Kidney glomerular epithelial cell (primary cell): ENCODE results near the gene PRR15L.
"Not testable (repeated sequence)": the region's sequence is repeated elsewhere in the genome, so short reads cannot be mapped to it uniquely, and the experiment has no call there.

Experiments
- DNase-seq: peaks from one replicate; lab custom pipeline; 2025; lab: John Stamatoyannopoulos, UW

PRR15L gene, protein sequence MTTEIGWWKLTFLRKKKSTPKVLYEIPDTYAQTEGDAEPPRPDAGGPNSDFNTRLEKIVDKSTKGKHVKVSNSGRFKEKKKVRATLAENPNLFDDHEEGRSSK

GRCh38 chr17:47957591-47958490, at the start of gene PRR15L:
TSS of gene PRR15L (minus strand) at chr17:47957883. CDS start at chr17:47953234, 4,649 bp downstream.
- peak; percentile 5 for DNase-seq

DNA sequence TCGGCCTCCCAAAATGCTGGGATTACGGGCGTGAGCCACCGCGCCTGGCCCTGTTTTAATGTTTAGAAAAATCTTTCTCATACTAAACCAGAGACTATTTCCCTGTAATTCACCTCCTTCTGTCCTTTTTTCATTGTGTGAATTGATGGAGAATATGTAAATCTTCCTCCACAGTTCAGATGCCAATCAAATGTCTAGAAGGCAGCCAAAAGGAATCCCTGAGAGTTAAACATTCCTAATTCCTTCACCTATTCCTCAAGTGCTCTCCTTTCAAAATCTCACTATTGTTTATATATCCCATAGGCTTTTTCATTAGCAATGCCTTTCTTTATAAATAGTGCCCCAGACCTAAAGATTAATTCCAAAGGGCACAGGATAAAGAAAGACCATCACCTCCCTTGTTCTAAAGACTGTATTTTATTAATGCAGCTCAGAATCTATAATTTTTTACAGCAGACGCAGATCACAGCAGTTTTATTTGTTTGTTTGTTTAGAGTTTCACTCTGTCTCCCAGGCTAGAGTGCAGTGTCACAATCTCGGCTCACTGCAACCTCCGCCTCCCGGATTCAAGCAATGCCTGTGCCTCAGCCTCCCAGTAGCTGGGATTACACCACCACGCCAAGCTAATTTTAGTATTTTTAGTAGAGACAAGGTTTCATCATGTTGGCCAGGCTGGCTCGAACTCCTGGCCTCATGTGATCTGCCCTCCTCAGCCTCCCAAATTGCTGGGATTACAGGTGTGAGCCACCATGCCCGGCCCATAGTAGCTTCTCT, 49.4 kb upstream of the PRR15L start:
- no peak for DNase-seq

DNA sequence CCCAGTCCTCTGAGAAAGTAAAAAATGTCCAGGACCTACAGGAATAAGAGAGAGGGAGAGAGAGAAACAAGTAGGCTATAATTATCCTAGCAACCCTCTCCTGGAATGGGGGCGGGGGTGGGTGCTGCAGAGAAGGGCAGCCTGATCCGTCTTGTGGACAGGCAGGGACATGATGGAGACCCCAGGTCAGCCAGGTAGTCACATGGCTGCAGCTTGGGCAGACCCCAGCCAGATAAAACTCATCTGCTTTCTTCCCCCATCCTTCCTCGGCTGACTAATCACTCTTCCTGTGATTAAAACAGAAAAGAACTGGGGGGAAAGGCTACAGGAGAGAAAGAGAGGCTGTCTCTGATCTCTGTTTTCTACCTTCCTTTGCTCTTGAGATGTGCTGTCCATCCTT, 47.3 kb upstream of the PRR15L start:
- no peak for DNase-seq

GRCh38 chr17:48003417-48004151, 45.9 kb upstream of the PRR15L start:
- no peak for DNase-seq

GRCh38 chr17:48002916-48003416, 45.3 kb upstream of the PRR15L start:
- no peak for DNase-seq

DNA sequence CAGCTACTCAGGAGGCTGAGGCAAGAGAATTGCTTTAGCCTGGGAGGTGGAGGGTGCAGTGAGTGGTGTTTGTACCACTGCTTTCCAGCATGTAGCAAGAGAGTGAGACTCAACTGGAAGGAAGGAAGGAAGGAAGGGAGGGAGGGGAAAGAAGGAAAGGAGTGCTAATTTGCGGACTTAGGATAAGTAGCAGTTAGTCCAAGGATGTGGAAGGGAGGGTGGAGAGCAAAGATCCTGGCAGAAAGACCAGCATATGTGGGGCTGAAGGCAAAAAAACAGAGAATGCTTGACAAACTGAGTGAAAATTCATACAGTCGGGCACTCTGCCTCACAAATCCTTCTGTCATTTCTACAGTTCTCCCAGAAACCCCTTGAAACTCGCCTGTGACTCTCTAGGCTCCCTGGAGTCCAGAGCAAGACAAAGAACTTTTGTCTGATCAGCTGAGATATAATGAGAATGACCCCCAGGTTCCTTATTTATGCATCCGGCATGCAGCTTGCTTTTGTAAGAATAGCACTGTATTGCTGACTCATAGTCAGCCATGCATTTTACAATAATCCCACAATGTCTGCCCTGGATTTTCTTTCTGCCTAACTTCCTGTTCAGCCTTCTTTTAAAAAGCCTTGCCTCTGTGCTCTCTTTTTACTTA, 44.7 kb upstream of the PRR15L start:
- peak; percentile 86 for DNase-seq

DNA sequence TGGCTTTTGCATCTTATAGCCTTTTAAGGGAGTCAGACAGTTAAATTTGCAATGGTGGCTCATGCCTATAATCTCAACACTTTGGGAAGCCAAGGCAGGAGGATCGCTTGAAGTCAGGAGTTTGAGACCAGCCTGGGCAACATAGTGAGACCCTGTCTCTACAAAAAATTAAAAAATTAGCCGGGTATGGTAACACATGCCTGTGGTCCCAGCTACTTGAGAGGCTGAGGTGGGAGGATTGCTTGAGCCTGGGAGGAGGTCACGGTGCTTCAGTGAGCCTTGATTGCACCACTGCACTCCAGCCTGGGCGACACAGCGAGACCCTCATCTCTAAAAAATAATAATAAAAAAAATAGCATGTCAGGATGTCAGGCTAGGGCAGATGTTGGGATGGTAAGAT, 44.0 kb upstream of the PRR15L start:
- not testable (repeated sequence) for DNase-seq

GRCh38 chr17:48001197-48001596, 43.5 kb upstream of the PRR15L start:
- no peak for DNase-seq

DNA sequence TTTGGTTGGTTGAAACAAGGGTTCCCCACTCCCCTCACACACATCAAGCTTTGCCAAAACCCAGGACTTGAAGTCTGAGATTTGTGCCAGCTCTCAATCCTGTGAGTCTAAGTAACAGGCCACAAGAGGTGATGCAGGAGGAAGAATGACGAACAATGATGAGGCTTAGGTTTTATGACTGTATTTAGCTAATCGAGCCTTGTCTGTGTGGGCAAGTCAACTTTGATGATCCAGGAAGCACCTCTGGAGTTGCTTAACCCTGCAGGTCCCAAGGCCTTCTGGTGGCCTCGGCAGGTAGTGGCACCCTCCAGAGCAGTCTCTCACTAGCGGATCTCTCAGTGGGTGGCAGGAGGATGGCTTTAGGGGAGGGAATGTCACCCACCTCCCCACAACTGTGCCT, 41.9 kb upstream of the PRR15L start:
- DNase-seq = no peak

- DNase-seq = no peak
Measured at GRCh38 chr17:47998044-47998443, 40.4 kb upstream of the PRR15L start.

DNA sequence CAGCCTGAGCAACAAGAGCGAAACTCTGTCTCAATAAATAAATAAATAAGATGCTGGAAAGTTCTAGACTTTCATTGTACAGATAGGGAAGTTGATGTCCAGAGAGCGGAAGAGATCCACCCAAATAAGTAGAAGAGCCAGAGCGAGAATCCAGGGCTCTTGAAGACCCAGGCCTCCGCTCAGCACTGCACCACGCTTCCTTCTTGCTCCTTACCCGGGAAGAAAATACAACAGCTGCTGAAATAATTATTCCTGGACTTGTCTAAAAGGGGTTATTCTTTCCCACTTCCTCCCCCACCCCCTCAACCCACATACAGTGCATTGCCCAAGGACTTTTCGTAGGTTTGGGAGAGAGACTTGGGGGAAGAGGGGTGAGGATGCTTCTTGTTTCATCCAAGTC, 39.9 kb upstream of the PRR15L start:
- no peak for DNase-seq

DNA sequence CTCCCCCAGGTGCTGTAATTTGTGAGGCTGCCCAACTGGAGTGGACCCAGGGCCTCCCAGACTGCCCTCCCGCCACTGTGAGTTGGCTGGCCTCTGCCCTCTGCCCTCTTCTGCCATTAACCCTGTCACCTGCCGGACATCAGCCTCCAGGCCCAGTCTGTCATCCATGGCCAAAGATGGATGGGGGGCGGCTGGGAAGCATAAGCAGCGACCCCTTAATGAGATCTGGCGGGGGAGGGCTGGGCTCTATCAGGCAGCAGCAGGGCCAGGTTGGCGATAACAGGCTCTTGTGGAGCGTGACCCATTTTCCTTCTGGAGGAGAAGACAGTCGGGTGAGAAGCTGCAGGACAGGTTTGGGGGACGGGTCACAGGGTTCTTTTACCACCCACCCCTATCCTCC, 38.5 kb upstream of the PRR15L start:
- DNase-seq = no peak

DNA sequence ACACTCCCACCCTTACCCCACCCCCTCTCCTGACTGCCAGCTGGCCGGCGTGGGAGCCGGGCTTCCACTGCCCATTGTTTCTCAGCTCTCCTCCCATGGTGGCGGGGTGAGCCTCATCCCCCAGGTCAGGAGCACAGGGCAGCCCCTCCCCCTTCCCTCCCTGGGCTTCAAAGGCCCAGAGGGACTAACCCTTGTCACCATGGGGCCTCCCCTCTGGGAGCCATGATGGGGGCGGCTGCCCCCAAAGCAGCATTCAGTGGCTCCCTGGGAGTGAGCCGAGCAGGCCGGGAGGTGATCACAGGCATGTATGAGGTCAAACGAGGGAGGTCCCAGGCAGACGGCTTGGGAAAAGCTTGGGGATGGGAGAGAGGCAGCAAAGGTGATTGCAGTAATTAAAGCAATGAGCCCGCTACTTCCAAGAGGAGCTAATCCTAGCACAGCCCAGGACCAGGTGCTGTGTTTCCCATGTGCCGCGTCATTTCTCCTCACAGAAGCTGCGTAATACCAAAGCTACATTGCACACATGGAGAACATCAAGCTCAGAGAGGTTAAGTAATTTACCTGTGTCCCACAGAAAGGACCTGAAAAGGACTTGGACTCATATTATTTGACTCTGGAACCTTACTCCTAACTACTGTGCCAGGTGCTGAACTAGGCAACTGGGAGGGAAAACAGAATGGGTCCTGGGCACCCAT, 37.7 kb upstream of the PRR15L start:
- DNase-seq = no peak

GRCh38 chr17:47994724-47995123, 37.0 kb upstream of the PRR15L start:
- DNase-seq = no peak

DNA sequence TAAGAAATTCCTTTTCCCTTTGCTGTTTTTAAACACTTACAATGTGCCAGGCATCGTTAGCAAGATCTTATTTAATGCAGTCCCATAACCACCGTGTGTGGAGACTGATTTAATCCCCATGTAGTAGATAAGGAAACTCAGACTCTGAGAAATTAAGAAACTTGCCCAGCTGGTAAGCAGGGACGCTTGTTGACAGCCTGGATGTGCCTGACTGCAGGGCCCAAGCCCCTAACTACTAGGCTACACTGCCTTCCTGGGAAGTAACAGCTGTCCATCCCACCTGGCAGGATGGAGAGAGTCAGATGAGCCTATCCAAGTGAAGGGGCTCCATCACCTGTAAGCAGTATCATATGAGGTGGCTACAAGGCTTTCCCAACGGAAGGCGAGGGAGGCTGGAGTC, 36.3 kb upstream of the PRR15L start:
- DNase-seq = no peak

GRCh38 chr17:47993031-47993564, 35.4 kb upstream of the PRR15L start:
- DNase-seq = no peak

- no peak for DNase-seq
Measured at GRCh38 chr17:47992216-47992615, 34.5 kb upstream of the PRR15L start.

DNA sequence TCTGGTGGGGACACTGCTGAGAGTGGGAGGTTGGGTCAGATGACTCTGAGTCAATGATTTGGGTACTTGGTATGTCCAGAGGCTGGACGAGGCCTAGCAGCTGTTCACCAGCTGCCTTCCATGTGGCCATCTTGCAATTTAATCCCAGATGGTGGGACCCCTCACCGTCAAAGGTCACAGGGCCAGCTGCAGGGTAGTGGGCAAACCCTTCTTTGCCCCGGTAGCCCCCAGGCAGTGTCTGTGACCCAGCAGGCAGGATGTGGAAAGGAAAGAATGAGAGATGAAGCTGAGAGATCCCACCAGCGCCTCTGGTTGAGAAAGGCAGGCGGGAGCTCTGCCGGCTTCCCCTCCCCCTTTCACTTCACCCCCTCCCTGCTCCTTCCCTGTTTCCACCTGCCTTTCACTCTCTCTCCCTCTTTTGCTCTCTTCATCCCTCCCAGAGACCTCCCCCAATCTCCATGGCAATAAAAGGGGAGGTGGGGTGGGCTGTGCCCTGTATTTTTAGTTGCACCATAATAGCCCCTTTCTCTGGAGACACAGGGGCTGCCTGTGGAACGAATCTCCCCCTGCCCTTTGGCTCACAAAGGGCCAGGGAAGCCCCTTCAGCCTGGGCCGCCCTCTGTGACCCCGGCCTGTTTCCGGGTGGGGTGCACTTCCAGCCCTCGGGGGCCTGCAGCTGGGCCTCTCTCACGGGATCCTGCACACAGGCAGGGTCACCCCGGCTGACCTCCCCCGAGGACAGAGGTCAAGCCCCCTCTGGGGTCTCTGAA, 33.5 kb upstream of the PRR15L start:
- DNase-seq = no peak

- no peak for DNase-seq
Measured at GRCh38 chr17:47989700-47990099, 32.0 kb upstream of the PRR15L start.

DNA sequence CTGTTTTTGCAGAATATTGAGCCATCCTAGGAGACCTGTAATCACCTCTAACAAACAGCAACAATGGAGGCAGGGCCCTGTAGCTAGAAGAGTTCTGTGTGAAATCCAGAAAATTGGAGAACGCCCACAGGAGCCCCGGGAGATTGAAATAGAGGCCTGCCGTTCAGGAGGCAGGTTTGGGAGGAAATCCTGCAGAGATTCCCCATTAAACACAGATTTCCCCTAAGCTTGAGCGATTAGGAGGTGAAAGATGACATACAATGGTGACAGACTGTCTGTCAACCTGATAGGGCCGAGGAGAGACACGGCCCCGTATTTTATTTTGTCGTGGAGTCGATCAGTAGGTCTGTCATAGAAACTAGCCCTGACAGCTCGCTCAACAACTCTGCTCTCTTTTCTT, 31.5 kb upstream of the PRR15L start:
- DNase-seq = no peak
